HG03045 (cell line): ENCODE data around the gene TFPT.
A peak's percentile ranks its signal among the peaks of the same experiment; 100 is the strongest.
"Not testable (repeated sequence)": the region's sequence is repeated elsewhere in the genome, so short reads cannot be mapped to it uniquely, and the experiment has no call there.

ENCODE experiments used
- ATAC-seq: cut with Tn5 transposase; IDR thresholded peaks from one replicate; pipeline ENCODE4 v1.9.1; 2021; ENCODE audit warnings: mild to moderate bottlenecking, moderate library complexity; ENCODE audit not compliant: unreplicated experiment

The TFPT gene

GRCh38 chr19:54124393-54124792 is 8.9 kb upstream of the TFPT start:
- ATAC-seq, result no peak

GRCh38 chr19:54123682-54124081 is 8.2 kb upstream of the TFPT start:
- no peak for ATAC-seq

GRCh38 chr19:54121259-54121658 is 5.8 kb upstream of the TFPT start:
- no peak for ATAC-seq

GRCh38 chr19:54114340-54115108 is 933 bp downstream of the TFPT start:
- ATAC-seq, result no peak

GRCh38 chr19:54109651-54110050 is 5.8 kb downstream of the TFPT start:
- no peak for ATAC-seq

- ATAC-seq, result no peak
These were observed 7.0 kb downstream of the TFPT start for GRCh38 chr19:54108496-54108895.

GRCh38 chr19:54107876-54108490 is 7.5 kb downstream of the TFPT start:
- ATAC-seq, result no peak

- no peak for ATAC-seq
These were observed 8.7 kb downstream of the TFPT start for GRCh38 chr19:54106716-54107115.

- no peak for ATAC-seq
These were observed 9.7 kb downstream of the TFPT start for GRCh38 chr19:54105796-54106195.

- ATAC-seq, result no peak
These were observed 10.3 kb downstream of the TFPT start for GRCh38 chr19:54104998-54105715.

- ATAC-seq, result peak; percentile 92
These were observed 12.9 kb downstream of the TFPT start, which contains the start of gene NDUFA3 for GRCh38 chr19:54102421-54103169. Gene NDUFA3 (plus strand): TSS chr19:54102855. CDS start chr19:54102879, 24 bp downstream.

- no peak for ATAC-seq
These were observed 14.9 kb downstream of the TFPT start, which contains the start of gene OSCAR for GRCh38 chr19:54100561-54100960. Gene OSCAR (minus strand): TSS chr19:54100803. CDS start chr19:54100792, 11 bp downstream.

- not testable (repeated sequence) for ATAC-seq
These were observed 15.6 kb downstream of the TFPT start for GRCh38 chr19:54099903-54100255.

- no peak for ATAC-seq
These were observed 16.1 kb downstream of the TFPT start for GRCh38 chr19:54099190-54099902.

GRCh38 chr19:54096617-54097106 is 18.8 kb downstream of the TFPT start:
- ATAC-seq, result no peak

GRCh38 chr19:54095859-54096616 is 19.4 kb downstream of the TFPT start:
- not testable (repeated sequence) for ATAC-seq

GRCh38 chr19:54095136-54095858 is 20.2 kb downstream of the TFPT start:
- ATAC-seq, result no peak

GRCh38 chr19:54094426-54095000 is 20.9 kb downstream of the TFPT start:
- ATAC-seq, result no peak
